Activated CD8-positive, alpha-beta memory T cell treated with anti-CD3 and anti-CD28 coated beads for 1 hour (primary cell): ENCODE measurements around the gene DPF1.

ENCODE experiments used
- DNase-seq, 2 donors: peaks; one replicate each; pipeline ENCODE4 v3.0.0-alpha.2; 2020; ENCODE audit warnings: low read depth in 1 of 2; ENCODE audit errors: extremely low read depth in 1 of 2

Gene DPF1

DNA sequence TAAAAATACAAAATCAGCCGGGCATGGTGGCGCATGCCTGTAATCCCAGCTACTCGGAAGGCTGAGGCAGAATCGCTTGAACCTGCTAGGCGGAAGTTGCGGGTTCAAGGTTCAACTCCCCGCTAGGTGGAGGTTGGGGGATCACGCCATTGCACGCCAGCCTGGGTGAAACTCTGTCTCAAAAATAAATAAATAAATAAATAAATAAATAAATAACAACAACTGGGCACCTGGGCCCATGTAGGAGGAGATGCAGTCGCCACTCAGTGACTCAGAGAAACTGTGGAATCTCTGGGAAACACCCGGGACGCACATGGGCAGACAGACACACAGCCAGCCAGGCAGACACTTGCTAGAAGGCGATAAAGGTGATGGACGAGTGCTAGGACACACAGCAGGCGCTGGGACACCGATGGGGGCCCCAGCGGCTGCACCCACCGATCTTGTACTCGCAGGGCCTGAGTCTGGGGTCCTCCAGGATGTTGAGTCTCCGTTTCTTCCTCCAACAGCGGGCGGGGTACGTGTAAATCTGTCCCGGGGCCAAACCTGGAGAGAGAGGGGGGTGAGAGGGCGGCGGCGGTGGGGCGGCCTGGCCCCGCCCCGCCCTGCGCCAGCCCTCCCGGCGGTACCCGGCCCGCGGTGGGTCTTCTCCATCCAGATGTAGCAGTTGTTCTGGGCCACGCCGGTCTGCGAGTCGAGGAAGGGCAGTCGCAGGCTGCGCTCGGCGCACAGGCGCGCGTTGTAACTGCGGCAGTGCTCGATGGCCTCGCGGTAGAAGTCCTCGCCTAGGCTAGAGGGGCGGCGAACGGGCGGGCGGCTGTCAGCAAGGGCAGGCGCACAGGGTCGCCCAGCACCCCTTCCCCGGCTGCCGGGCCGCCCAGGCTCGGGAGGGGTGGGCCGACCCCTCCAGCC lies 1.8 kb downstream of the DPF1 start:
- DNase-seq, result no peak

DNA sequence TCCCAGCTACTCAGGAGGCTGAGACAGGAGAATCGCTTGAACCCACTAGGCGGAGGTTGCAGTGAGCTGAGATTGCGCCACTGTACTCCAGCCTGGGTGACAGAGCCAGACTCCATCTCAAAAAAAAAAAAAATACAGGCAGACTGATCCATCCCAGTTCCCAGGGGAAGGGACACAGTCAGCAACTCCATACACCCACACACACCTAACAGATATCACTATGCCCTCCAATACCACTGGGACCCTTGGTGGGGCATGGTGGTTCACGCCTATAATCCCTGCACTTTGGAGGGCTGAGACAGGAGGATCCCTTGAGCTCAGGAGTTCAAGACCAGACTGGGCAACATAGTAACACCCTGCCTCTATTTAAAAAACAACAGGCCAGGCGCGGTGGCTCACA lies 2.6 kb downstream of the DPF1 start:
- DNase-seq, result no peak

DNA sequence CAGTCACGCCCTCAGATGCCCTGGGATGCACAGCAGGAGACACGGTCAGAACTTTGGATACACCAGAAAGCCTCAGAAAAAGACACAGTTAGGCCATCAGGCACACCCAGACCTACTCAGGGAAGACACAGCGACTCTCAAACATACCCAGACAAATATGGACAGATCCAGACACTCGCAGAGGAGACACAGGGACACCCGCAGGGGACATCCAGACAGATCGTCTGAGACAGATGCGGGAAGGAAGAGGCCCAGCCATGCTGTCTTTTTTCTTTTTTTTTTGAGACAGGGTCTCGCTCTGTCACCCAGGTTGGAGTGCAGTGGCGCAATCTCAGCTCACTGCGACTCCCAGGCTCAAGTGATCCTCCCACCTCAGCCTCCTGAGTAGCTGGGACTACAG lies 4.8 kb downstream of the DPF1 start:
- DNase-seq, result no peak

DNA sequence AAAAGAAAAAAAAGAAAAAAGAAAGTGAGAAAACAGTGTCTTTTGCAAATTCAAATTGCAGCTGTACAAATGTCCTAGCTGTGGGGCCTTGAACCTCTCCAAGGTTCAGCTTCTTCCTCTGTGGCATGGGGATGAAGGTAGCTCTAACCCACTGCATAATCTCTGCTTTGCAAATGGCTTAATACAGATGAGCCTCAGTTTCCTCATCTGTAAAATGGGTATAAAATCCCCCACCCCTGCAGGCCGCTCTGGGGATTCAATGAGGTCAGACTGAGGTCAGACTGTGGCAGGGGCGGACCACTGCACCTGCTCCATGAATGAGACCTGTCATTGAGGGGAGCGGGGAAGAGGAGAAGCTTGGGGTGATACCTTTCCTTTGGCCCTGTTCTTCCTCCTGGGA lies 5.8 kb downstream of the DPF1 start:
- no peak for DNase-seq

DNA sequence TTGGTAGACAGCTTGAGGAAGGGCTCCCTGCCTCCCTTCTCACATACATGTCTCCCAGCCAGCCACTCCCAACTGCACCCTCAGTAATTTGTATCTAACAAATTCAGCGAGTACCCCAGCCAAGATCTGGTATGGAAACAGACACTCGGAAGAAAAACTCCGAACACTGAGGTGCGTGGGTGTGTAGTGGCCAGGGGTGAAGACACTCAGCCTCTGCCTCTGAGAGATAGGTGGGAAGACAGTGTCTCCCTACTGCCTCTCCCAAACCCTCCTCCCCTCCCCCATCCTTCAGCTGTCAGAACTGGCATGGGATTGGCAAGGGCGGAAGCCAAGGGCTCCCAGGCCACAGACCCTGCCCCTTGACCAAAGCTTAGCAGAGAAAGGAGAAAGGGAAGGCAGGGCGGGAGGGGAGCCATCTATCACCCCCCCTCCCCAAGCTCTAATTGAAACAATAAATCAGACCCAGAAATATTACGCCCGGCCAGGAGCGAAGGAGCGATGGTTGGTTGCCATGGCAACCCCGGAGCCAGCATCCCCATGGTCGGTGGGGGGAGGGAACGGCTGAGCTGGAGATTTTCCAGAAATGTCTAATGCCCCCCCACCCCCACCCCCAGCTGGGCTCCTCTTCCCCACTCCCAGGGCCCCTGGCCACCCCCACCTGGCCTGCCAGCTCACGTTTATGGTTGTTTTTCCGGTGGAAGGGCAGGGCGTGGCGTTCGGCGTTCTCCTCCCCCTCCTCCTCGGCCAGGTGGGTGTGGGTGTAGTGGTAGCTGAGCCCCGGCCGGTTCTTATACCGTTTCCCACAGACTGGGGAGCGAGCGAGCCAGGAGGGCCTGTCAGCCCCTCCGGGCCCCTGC lies 7.0 kb downstream of the DPF1 start:
- no peak for DNase-seq

DNA sequence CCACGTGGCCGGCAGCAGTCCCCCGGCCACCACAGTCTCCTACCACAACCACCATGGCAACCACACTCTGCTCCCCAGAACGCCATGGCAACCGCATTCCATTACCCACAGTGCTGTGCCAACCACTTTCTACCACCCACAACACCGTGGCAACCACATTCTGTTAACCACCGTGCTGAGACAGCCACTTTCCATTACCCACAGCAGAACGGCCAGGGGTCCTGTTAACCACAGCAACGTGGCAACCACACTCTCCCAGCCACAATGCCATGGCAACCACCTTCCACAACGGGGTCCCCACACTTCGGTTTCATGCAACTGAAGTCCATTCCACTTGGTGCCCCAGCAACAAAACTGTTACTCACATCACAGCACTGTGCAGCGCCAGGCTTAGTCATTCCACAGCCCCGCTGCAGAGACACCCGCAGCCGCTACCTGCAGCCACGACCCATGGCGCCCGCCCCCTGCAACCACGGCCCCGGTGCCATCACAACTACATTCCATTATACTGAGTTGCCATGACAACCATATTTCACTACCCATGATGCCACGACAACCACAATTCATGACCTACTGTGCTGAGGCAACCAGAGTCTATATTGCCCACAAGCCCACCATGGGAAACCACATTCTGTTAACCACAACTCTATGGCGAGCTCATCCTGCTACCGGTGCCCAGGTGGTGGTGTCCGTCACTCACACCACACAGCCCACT lies 10.0 kb downstream of the DPF1 start:
- DNase-seq, result peak; percentile 39 to 56

DNA sequence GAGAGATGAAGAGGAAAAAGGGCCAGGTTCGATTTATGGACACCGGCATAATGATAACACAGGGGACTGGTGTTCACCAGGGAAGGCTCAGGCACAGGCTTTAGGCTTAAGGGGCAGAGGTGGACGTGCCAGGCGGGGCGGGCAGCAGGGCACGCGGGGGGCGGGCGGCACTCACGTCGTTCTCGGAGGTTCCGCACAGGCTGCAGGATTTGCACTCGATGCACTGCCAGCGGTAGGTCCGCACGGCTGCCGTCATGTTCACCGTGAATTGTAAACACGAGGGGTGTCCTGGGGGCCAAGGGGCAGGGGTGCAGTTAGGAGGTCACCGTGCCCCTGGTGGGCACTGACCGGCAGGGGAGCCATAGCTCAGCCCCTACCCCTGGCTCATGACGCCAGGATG lies 10.6 kb downstream of the DPF1 start:
- DNase-seq, result no peak

DNA sequence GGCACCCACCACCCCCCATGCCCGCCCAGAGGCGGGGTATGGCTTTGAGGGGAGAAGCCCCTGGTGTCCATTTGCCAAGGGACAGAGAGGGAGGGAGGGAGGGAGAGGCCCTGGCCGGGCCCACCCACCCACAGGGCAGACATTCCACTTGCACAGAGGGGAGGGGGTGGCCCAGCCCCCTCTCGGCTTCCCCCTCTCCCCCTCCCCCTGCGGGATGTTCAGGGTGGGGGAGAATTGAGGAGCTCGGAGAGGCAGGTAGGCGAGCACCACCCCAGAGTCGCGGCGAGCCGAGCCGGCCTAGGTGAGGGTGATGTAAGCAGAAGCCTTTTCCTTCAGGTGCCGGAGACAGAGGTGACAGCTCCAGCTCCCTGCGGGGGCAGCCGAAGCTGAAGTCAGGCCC lies 12.3 kb downstream of the DPF1 start:
- DNase-seq, result no peak

DNA sequence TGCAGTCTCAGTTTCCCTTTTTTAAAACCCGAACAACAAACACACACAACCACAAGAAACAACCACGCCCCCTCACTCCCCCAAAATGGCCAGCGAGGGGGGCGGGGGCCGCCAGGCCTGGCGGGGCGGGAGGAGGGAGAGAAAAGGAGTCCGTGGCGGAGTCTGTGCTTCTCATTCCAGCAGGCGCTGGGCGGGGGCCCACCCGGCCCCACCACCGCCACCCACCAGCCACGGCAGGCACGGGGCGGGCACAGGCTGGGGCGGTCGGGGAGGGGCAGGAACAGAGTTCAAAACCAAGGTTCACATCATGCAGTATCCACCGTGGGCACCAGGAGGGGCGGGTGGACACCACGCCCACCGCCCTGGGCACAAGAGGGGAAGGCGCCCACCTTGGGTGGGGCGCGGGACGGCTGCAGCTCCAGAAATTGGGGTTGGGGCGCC lies 12.9 kb downstream of the DPF1 start:
- DNase-seq, result no peak

DNA sequence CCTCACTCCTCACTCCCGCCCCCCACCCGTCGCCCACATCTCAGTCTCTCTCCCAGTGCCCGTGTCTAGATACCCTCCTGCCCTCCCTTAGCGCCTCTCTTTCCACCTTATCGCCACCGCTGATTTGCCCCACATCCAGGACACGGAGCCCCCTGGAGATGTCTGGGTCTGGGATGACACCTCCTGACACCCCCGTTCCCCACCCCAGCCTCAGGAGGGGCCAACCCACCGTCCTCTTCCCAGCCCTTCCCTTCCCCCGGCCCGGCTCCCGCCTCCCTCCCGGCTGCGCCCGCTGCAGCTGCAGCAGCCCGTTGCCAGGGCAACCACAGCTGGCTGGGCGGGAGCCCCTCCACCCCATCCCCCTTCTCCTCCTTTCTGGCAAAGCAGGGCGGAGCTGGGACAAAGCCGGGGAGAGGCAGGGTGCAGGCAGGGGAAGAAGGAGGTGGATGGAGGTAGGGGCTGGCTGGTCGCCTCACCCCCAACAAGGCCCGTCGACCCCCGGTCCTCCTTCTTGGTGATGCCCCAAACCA lies 13.5 kb downstream of the DPF1 start:
- DNase-seq, result no peak

DNA sequence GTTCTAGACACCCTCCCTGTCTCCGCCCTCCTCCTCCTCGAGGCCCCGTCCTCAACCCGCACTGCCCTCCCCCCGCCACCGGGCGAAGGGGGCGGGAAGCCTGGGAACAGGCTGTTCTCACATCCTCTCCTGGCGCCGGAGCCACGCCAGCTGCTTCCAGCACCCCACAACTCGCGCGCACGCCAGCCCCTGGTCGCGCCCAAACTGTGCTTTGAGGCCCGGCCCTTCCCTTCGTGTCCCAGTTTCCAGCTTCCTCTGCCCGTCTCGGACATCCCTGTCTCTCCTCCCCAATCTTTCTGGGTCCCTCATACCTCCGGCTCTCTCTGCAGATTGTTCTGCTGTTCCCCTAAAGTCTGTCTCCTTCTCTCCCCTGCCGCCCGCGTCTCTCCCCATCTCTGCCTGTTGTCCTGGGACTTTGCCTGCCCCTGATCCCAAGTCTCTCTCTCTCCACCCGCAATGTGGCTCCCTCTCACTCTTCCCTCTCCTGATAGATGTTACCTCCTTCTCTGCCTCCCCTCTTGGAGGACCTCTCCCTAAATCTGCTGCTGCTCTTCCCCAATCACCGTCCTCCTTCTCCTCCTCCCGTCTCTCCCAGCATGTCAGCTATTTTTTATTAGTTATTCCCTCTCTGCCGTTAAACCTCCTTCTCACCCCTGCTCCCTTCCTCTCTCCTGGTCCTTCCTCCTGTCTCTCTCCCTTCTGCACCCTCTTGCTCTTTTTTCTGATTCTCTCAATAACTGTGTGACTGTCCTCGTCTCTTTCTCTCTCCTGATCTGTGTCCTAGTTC lies 14.2 kb downstream of the DPF1 start:
- DNase-seq, result no peak

DNA sequence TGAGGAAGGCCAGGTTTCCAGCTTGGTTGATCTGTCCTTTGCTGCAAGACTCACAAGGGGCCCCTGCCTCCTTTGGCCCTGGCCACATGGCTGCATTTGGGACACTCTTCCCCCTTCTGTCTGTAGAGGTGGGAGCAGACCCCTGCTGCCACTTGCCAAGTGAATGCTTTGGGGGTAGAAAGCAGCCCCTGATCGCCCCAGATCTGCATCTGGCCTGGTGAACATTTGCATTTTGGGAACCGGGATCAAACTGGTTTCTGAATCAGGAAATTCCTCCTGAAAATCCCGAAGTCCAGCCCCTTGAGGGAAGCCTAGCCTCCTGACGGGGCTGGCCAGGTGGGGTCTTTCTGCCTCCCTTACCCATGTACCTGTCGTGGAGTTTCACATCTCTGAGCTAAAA lies 14.9 kb downstream of the DPF1 start:
- no peak for DNase-seq

DNA sequence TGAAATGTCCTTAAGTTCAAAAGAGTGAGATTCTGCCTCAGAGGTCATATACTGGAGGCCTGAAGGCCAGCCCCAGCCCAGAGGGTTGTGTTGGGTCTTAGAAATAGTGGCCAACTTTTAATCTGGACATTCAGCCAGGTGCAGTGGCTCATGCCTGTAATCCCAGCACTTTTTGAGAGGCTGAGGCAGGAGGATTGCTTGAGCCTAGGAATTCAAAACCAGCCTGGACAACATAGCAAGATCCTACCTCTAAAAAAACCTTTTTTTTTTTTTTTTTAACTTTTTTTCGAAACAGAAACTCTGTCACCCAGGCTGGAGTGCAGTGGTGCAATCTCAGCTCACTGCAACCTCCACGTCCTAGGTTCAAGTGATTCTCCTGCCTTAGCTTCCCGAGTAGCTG lies 15.5 kb downstream of the DPF1 start:
- no peak for DNase-seq

DNA sequence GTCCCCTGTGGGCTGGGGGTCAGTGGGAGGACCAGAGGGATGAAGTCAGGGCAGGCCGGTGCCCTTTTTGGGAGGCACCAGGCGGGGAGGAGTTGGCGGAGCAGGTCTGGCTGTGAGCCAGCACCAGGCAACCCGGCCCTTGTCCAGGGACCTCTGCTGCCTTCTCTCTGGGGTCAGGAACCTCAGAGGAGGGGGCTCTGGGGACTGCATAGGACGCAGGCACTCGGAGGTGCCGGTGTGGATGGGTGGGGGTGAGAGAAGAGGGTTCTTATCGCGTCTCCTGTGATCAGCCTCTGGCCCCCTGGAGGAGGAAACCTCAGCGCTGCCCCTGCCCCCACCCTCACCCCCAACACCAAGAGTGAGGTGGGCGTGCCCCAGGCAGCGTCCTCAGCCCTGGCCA lies 16.5 kb downstream of the DPF1 start:
- no peak for DNase-seq

DNA sequence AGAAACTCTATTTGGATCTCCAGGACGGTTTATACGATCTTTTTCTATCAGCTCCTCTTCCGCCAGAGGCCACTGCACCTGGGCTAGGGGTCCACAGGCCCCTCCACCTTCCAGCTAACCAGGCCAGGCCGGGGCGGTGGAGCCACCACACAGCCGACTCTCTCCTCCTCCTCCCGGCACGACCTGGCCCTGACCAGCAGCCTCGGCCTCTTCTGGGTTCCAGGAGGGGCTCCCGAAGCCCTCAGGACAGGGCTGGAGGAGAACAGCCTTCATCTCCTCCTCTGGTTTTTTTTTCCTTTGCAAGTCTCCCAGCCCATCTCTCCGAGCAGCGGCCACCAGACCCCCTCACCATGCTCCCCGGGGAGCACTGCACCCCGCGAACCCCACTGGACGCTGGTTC lies 17.1 kb downstream of the DPF1 start:
- DNase-seq, result no peak

DNA sequence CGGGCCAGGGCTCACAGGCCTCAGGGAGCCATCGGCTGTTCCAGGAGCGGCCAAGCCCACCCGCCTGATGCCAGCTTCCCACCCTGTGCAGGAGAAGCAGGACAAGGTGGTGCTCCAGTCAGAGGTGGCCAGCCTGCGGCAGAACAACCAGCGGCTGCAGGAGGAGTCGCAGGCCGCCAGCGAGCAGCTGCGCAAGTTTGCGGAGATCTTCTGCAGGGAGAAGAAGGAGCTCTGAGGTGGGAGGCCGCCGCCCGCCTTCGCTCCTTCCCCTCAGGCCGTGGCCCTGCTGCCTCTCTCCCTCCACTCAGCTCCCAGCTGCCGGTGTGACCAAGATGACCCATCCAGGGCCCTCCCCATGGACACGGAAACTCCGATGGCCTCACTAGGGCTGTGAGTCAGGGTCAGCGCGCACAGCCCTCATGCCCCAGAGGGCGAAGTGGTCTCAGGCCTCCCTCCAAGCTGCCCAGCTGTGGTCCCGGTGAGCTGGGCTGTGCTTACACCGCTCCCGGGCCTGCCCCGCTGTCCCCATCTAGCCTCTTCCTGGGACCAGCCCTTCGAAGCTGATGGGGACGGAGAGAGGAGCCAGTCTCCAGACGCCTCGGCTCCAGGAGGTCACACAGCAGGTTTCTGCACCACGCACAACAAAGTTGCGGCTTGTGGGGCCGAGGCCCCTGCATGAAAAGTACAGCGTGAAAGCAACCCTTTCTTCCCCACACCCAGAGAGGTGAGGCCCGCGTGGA lies 17.8 kb downstream of the DPF1 start:
- no peak for DNase-seq

DNA sequence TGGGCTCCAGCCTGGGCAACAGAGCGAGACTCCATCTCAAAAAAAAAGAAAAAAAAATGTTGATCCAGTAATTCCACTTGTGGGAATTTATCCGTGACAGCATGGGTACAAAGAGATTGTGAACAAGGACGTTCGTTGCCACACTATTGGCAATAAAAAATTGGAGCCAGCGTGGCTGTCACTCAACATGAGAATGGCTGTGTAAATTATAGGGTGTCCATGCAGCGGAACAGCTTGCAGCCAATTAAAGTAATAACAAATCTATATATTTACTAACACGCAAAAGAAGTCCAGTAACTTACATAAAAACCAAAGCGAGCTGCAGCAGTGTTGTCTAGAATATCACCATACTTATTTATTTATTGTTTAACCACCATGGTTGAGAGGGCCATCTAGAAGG lies 19.3 kb downstream of the DPF1 start:
- DNase-seq, result no peak

DNA sequence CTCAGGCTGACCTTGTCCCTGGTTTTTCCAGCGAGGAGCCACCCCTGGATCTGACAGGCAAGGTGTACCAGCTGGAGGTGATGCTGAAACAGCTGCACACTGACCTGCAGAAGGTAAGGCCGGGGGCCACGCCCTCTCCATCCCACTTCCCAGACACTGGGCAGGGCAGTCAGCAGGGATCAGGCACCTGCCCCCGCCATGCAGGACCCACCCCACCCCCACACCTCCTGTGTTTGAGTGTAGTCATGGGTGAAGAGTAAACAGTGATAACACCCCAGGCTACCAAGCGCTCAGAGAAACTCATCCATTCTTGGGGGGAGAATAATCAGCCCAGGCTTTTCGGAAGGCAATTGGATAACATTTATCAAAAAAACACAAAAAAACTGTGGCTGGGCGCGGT lies 19.9 kb downstream of the DPF1 start:
- DNase-seq, result no peak

DNA sequence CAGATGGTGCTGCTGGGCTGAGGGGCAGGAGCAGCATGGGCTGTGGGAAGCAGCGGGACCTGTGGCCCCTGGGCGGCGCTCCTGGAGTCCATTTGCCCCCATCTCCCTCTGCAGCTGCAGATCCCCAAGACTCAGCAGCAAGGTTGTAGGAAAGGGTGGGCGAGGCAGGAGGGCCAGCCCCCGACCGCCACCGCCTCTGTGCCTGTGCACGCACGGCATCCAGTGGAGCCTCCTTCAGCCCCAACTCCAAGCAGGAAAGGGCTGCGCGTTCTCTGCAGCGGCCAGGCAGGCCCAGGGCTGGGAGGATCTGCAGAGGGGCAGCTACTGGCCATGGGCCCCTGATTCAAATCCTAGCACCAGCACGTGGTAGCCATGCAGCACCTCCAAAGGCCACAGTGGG lies 20.8 kb downstream of the DPF1 start:
- no peak for DNase-seq

DNA sequence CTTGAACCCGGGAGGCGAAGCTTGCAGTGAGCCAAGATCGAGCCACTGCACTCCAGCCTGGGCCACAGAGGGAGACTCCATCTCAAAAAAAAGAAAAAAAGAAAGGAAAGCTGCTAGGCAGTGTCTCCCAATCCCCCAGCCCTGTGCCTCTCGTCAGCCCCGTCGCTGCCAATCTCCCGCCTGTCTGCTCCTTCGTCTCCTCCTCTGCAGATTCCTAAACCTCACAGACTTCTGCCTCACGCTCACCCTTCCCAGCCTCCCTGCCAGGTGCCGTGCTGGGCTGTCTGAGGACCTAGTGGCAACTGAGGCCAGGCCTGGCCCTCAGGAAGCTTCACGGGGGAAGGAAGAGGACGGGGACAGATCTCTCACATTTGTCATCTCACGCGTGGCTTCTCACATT lies 21.5 kb downstream of the DPF1 start:
- no peak for DNase-seq
